HepG2 (cell line): ENCODE results near the gene ELAC1. TPM values are rescaled to one million over a fixed set of nuclear protein-coding genes. Genes with fewer than 3 reads are reported as not detected.

Experiments used
- ATM ChIP-seq: fragments of 450-650 bp; IDR thresholded peaks from 2 replicates; pipeline ENCODE4 v1.7.1; 2017; ENCODE audit warnings: mild to moderate bottlenecking, borderline replicate concordance
- CCDC6 ChIP-seq: sonication (generic); formaldehyde crosslinking; IDR thresholded peaks from 2 replicates; pipeline ENCODE4 v1.8.1; 2022; ENCODE audit warnings: mild to moderate bottlenecking, missing genetic modification reagents, moderate library complexity
- MEF2D ChIP-seq: sonication (generic); formaldehyde crosslinking; IDR thresholded peaks from 2 replicates; pipeline ENCODE4 v1.5.1; 2020; ENCODE audit warnings: mild to moderate bottlenecking, missing genetic modification reagents
- MXI1 ChIP-seq: IDR thresholded peaks from 3 replicates; pipeline ENCODE4 v1.6.1; 2012; ENCODE audit warnings: low read depth, low read length, inconsistent platforms, borderline replicate concordance
- NCOR1 ChIP-seq: fragments of 200-600 bp; sonication (generic); IDR thresholded peaks from 2 replicates; pipeline ENCODE4 v1.7.0; 2017; ENCODE audit warnings: antibody characterized with exemption, low read length, borderline replicate concordance
- PRPF4 ChIP-seq: fragments of 200-400 bp; formaldehyde crosslinking; IDR thresholded peaks from 2 replicates; pipeline ENCODE4 v1.6.1; 2016; ENCODE audit warnings: low read length, low read depth; ENCODE audit not compliant: poor library complexity, severe bottlenecking
- REL ChIP-seq: sonication (generic); formaldehyde crosslinking; conservative IDR thresholded peaks from 2 replicates; pipeline ENCODE4 v1.8.0; 2022; ENCODE audit warnings: mild to moderate bottlenecking, missing genetic modification reagents, moderate library complexity
- SOX5 ChIP-seq: IDR thresholded peaks from 2 replicates; pipeline ENCODE4 v1.6.1; 2016; ENCODE audit warnings: borderline replicate concordance
- SP1 ChIP-seq, 2 experiments: fragments of 450-650 bp in 1 of 2; sonication (generic) in 1 of 2; formaldehyde crosslinking in 1 of 2; IDR thresholded peaks; 2 replicates each; pipeline versions ENCODE4 v1.4.0 to v1.6.1; 2016 to 2020; ENCODE audit warnings: missing genetic modification reagents in 1 of 2
- SRSF1 ChIP-seq: fragments of 200-400 bp; formaldehyde crosslinking; optimal IDR thresholded peaks from 2 replicates; pipeline ENCODE3; 2017; ENCODE audit warnings: mild to moderate bottlenecking, low read depth, low read length, moderate library complexity
- TBL1XR1 ChIP-seq: fragments of 150-350 bp; IDR thresholded peaks from 2 replicates; pipeline ENCODE4 v1.6.1; 2014; ENCODE audit warnings: borderline replicate concordance, low read length; ENCODE audit not compliant: partially characterized antibody
- YEATS4 ChIP-seq: sonication (generic); formaldehyde crosslinking; IDR thresholded peaks from 2 replicates; pipeline ENCODE4 v1.4.0; 2020; ENCODE audit warnings: missing genetic modification reagents, borderline replicate concordance
- ZNF317 ChIP-seq: sonication (generic); formaldehyde crosslinking; IDR thresholded peaks from 2 replicates; pipeline ENCODE4 v1.5.0; 2020; ENCODE audit warnings: mild to moderate bottlenecking, missing genetic modification reagents
- ZNF556 ChIP-seq: sonication (generic); formaldehyde crosslinking; IDR thresholded peaks from 2 replicates; pipeline ENCODE4 v1.4.0; 2020; ENCODE audit warnings: mild to moderate bottlenecking, missing genetic modification reagents, borderline replicate concordance
- ZNF644 ChIP-seq: IDR thresholded peaks from 2 replicates; pipeline ENCODE4 v1.6.1; 2016; ENCODE audit warnings: low read depth
- ZNF747 ChIP-seq: sonication (generic); formaldehyde crosslinking; IDR thresholded peaks from 2 replicates; pipeline ENCODE4 v1.8.1; 2023; ENCODE audit warnings: missing genetic modification reagents, mild to moderate bottlenecking, borderline replicate concordance
- ZNF879 ChIP-seq: sonication (generic); formaldehyde crosslinking; IDR thresholded peaks from 2 replicates; pipeline ENCODE4 v1.8.1; 2023; ENCODE audit warnings: missing genetic modification reagents
- polyA plus RNA-seq, 8 experiments: library from polyadenylated mRNA; depleted of rRNA in 3 of 8; stranded (reverse) in 7 of 8; unstranded in 1 of 8; fragments of >200 nt; fragmentation: Illumina TruSeq in 4 of 8; extraction: Trizol in 4 of 8; gene quantifications; 2 replicates each; pipeline versions ENCODE4 v1.2.1 to v1.2.3, GENCODE V29; 2011 to 2016; ENCODE audit warnings: low read depth in 4 of 8, missing spikeins in 1 of 8, mixed read lengths in 1 of 8; ENCODE audit not compliant: insufficient read depth in 1 of 8
- total RNA-seq, 5 experiments: library from RNA; depleted of rRNA; stranded (reverse); fragments of >200 nt; fragmentation: Illumina TruSeq; extraction: Trizol; gene quantifications; 2 replicates each; pipeline ENCODE4 v1.2.3, GENCODE V29; 2016; ENCODE audit warnings: low read depth in 1 of 5
- TF ChIP-seq, protein P1 (sequence below): sonication (generic); formaldehyde crosslinking; IDR thresholded peaks from 2 replicates; pipeline ENCODE4 v1.4.0; 2020; ENCODE audit warnings: missing genetic modification reagents
- TF ChIP-seq, protein P2 (sequence below): sonication (generic); formaldehyde crosslinking; IDR thresholded peaks from 2 replicates; pipeline ENCODE4 v1.5.1; 2020; ENCODE audit warnings: missing genetic modification reagents, mild to moderate bottlenecking, borderline replicate concordance
- TF ChIP-seq, protein P3 (sequence below): sonication (generic); formaldehyde crosslinking; IDR thresholded peaks from 2 replicates; pipeline ENCODE4 v1.5.1; 2020; ENCODE audit warnings: mild to moderate bottlenecking, missing genetic modification reagents, moderate library complexity
- TF ChIP-seq, protein P4 (sequence below): sonication (generic); formaldehyde crosslinking; IDR thresholded peaks from 2 replicates; pipeline ENCODE4 v1.5.1; 2020; ENCODE audit warnings: missing genetic modification reagents, mild to moderate bottlenecking, borderline replicate concordance

ELAC1 gene
- total and polyA plus RNA-seq, 2 of the 13 experiments (the other 11 are each of a cell fraction or from before 2014, with no cell fraction given): 1.9 to 3.6 TPM

DNA sequence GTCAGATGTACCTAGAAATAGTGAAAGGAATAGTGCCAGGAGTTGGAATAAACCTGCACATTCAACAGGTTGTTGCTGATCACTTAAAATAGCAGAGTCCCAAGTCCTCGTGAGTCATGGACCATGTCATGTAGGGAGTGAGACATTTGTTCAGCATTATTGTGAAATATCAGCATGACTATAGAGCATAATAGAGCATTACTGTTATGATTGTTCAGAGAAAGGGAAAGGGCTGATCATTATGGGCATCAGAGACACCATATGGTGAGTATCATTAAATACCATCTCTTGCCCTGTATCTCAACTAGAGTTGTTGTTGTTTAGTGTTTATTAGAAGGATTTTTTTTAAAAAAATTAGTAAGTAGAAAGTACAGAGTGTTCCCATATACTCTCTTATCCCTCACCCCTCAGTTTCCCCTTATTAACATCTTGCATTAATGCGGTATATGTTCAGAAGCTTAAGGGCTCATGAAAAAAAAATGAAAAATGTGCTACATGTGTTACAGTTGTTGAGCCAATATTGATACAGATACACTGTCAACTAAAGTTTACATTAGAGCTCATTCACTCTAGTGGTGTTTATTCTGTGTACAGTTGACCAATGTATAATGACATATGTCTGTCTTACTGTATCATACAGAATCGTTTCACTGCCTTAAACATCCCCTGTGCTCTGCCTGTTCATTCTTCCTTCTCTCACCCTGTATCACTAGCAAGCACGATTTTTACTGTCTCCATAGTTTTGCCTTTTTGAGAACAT, 5.7 kb downstream of the ELAC1 start (continued):
- TF ChIP-seq, protein P1, sequence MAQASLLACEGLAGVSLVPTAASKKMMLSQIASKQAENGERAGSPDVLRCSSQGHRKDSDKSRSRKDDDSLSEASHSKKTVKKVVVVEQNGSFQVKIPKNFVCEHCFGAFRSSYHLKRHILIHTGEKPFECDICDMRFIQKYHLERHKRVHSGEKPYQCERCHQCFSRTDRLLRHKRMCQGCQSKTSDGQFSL (CRISPR knock-in tag): no peak
- TF ChIP-seq, protein P2, sequence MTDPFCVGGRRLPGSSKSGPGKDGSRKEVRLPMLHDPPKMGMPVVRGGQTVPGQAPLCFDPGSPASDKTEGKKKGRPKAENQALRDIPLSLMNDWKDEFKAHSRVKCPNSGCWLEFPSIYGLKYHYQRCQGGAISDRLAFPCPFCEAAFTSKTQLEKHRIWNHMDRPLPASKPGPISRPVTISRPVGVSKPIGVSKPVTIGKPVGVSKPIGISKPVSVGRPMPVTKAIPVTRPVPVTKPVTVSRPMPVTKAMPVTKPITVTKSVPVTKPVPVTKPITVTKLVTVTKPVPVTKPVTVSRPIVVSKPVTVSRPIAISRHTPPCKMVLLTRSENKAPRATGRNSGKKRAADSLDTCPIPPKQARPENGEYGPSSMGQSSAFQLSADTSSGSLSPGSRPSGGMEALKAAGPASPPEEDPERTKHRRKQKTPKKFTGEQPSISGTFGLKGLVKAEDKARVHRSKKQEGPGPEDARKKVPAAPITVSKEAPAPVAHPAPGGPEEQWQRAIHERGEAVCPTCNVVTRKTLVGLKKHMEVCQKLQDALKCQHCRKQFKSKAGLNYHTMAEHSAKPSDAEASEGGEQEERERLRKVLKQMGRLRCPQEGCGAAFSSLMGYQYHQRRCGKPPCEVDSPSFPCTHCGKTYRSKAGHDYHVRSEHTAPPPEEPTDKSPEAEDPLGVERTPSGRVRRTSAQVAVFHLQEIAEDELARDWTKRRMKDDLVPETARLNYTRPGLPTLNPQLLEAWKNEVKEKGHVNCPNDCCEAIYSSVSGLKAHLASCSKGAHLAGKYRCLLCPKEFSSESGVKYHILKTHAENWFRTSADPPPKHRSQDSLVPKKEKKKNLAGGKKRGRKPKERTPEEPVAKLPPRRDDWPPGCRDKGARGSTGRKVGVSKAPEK: no peak
- TF ChIP-seq REL (CRISPR knock-in tag) (no peak), SRSF1 (no peak), ZNF644 (CRISPR knock-in tag) (peak; percentile 76), SOX5 (peak; percentile 67; the same call in 1 of the 2 replicates), MXI1 (no peak), ZNF317 (CRISPR knock-in tag) (no peak), ZNF879 (CRISPR knock-in tag) (no peak), TBL1XR1 (peak; percentile 14), ZNF747 (CRISPR knock-in tag) (no peak), CCDC6 (CRISPR knock-in tag) (no peak), MEF2D (CRISPR knock-in tag) (peak; percentile 43; the same call in 1 of the 2 replicates), YEATS4 (no peak), NCOR1 (peak; percentile 39; the same call in 1 of the 2 replicates), ZNF556 (no peak), SP1 (IDR thresholded peaks at IDR 0.05) (no peak), SP1 (CRISPR knock-in tag; IDR thresholded peaks at IDR 0.05) (0 out of 2 replicates have a peak, but pooled peaks have one; percentile 20), ATM (no peak), PRPF4 (no peak)
- TF ChIP-seq, protein P3, sequence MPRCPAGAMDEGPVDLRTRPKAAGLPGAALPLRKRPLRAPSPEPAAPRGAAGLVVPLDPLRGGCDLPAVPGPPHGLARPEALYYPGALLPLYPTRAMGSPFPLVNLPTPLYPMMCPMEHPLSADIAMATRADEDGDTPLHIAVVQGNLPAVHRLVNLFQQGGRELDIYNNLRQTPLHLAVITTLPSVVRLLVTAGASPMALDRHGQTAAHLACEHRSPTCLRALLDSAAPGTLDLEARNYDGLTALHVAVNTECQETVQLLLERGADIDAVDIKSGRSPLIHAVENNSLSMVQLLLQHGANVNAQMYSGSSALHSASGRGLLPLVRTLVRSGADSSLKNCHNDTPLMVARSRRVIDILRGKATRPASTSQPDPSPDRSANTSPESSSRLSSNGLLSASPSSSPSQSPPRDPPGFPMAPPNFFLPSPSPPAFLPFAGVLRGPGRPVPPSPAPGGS (CRISPR knock-in tag): no peak
- TF ChIP-seq, protein P4, sequence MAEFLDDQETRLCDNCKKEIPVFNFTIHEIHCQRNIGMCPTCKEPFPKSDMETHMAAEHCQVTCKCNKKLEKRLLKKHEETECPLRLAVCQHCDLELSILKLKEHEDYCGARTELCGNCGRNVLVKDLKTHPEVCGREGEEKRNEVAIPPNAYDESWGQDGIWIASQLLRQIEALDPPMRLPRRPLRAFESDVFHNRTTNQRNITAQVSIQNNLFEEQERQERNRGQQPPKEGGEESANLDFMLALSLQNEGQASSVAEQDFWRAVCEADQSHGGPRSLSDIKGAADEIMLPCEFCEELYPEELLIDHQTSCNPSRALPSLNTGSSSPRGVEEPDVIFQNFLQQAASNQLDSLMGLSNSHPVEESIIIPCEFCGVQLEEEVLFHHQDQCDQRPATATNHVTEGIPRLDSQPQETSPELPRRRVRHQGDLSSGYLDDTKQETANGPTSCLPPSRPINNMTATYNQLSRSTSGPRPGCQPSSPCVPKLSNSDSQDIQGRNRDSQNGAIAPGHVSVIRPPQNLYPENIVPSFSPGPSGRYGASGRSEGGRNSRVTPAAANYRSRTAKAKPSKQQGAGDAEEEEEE (CRISPR knock-in tag): no peak
